Renal pelvis (tissue), 4 donors: ENCODE measurements around the gene PLA2G4E. TPM values are rescaled to one million over a fixed set of nuclear protein-coding genes. Genes with fewer than 3 reads are reported as not detected.

ENCODE experiments used
- DNase-seq: peaks from one replicate; pipeline ENCODE4 v3.0.0-alpha.2; 2013
- polyA plus RNA-seq, 3 donors: library from polyadenylated mRNA; unstranded; fragments of 120-200 nt; gene quantifications; one replicate each; pipeline ENCODE4 v1.2.1, GENCODE V29; 2013; ENCODE audit not compliant: insufficient read length in 3 of 3

PLA2G4E gene
- polyA plus RNA-seq, 3 donors = 0.04 TPM; not detected in 2

DNA sequence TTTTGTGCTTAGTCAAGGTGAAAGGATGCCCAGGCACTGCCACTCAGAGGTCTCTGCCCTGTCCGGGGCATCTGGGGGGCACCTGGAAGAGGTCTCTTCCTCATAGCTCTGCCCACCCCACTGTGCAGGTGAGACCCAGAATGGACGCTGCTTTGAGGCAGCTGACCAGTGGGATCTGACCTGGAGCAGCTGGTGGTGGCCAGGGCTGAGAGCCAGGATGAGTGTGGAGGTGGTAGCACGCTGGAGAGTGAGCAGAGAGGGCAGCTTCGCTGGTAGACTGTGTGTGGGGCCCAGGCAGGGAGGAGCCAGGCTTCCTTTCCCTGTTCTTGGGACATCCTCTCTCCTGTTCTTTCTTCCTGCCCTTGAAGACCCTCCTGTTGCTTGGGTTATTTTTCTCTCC lies 32.2 kb upstream of the PLA2G4E start:
- no peak for DNase-seq

DNA sequence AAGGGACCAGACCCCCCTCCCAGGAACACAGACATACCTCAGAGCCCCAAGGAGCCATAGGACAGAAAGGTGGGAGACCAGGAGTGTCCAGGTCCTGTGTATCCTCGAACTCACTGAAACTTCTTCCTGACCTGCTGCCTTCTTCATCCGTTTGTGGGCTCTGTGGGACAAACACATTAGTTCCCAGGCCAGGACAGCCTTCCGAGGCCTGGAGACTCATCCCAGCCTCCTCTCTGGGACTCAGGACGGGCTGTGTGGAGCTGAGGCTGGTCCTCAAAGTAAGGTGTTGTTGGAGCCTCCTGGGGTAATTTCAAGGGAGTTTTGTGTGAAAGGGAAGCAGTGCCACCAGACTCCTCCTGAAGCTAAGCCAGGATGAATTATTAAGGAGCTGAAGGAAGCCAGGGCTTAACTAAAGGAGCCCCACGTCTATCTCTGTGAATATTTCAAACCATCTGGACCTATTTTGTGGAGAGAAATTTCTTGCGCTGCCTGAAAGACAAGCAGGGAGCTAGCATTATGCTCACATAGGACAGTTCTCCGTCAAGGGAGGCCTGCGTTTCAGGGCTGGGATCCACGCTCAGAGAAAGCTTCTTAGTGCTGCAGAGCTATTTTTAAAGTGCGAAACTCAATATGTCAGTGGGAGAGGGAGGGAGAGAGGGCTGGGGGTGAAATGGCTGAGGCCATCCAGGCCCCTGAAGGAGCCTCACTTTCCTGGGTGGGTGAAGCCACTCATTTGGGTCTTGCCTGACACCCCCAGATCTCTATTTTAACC lies 29.8 kb upstream of the PLA2G4E start:
- no peak for DNase-seq

GRCh38 chr15:42048821-42049200 lies 28.0 kb upstream of the PLA2G4E start:
- no peak for DNase-seq

GRCh38 chr15:42048080-42048820 lies 27.4 kb upstream of the PLA2G4E start:
- DNase-seq = no peak

DNA sequence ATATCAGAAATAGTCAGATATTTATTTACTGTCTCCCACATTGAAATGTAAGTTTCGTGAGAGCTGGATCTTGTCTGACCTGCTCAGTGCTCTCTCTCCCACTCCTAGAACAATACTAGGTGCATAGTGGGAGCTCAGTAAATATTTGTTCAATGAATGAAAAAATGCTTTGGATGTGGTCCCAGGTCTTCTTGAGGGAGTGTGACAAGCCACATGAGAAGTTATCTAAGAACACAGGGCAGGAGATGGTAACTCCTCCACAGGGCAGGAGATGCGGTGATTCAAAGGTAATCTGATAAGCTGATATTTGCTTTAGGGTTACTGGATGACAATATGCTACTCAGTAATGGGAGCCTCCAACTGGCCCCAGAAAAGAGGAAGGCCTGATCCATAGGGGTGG lies 25.8 kb upstream of the PLA2G4E start:
- no peak for DNase-seq

- no peak for DNase-seq
Observed at GRCh38 chr15:42045211-42045615, 24.4 kb upstream of the PLA2G4E start.

DNA sequence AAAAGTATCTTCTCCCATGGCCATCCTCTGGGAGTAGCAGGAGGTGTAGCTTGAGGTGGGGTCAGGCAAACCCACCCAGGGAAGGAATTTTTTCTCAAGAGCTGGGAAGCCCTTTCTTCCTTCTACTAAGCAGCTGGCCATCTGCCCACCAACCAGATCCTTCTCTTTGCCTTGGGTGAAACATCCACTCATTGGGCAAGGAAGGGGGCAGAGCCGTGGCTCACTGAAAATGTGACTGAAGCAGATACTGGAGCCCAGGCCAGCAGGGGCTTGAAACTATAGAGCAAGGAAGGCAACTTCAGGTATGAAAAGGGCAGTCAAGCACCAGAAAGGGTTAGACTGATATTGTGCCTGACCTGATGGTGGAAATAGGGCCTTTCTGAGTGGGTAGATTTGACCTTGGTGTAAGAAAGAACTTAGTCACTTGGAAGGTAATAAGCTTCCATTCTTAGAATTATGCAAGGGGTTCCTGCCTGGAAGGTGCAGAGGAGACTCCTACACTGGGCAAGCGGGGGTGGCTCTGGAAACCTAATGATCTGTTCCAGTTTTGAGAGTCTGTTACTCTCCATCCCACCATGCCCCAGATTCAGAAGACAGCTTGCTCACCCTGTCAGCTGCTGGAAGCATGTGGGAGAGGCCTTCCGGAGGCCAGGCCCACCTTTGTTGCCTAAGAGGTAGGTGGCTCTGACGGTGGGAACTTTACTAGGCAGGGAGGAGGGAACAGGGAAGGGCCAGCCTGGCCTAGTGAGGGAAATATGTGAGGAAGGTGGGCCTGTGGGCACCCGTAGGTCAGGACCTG lies 22.0 kb upstream of the PLA2G4E start:
- no peak for DNase-seq

- no peak for DNase-seq
Observed at GRCh38 chr15:42038401-42038800, 17.6 kb upstream of the PLA2G4E start.

- no peak for DNase-seq
Observed at GRCh38 chr15:42037656-42038055, 16.8 kb upstream of the PLA2G4E start.

DNA sequence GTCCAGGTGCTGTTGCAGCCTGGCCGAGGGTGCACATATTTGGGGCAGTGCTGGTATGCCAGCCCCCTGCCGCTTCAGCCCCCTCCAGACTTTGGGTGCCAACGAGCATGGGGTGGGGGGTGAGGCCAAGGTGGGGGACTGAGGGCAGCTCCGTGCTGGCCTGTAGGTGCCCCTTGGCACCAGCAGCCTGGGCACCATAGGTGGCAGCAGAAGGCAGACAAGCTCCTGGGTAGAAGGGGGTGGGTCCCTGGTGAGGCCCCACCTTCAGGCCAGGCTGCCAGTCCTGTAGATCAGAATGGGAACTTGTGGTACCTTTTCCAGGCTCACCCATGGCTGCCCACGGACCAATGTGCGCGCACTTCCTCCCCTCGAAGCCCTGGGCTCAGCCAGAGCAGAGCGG lies 16.1 kb upstream of the PLA2G4E start:
- DNase-seq = no peak

GRCh38 chr15:42036112-42036905 lies 15.5 kb upstream of the PLA2G4E start:
- no peak for DNase-seq

GRCh38 chr15:42035435-42035761 lies 14.6 kb upstream of the PLA2G4E start:
- no peak for DNase-seq

DNA sequence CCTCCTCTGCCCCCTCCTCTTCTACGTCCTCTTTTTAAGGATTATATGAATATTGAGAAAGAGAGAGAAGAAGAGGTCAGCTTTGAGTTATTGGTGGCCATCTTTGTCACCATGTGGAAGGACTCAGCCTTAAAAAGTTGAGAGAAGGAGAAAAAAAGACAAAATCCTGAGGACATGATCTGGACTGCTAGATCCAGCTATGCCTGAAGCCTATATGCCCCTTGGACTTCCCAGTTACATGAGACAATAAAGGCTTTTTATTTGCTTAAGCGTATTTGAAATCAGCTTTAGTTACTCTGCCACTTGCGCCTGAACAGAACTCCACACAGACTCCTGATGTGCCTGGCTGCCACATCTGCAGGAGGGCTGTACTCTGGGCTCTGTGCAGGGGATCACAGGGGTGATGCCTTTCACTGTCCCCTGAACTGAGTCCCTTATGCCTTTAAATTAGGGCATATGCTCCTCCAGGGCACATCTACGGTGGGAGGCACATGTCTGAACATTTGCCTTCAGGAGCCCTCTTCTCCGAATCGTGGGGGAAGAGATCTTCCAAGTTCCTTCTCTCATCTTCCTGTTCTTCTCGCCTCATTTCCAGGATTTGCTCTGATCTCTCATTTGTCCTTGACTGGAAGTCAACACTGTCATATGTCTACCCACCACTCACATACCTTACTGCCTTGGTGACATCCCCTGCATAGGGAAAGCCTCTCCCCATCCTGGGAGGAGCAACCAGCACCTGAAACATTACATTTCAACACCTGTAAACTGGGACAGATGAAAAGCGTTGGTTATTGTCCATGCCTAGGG lies 14.0 kb upstream of the PLA2G4E start:
- DNase-seq = no peak

- no peak for DNase-seq
Observed at GRCh38 chr15:42033214-42033873, 12.5 kb upstream of the PLA2G4E start.

GRCh38 chr15:42032376-42033213 lies 11.8 kb upstream of the PLA2G4E start:
- no peak for DNase-seq

DNA sequence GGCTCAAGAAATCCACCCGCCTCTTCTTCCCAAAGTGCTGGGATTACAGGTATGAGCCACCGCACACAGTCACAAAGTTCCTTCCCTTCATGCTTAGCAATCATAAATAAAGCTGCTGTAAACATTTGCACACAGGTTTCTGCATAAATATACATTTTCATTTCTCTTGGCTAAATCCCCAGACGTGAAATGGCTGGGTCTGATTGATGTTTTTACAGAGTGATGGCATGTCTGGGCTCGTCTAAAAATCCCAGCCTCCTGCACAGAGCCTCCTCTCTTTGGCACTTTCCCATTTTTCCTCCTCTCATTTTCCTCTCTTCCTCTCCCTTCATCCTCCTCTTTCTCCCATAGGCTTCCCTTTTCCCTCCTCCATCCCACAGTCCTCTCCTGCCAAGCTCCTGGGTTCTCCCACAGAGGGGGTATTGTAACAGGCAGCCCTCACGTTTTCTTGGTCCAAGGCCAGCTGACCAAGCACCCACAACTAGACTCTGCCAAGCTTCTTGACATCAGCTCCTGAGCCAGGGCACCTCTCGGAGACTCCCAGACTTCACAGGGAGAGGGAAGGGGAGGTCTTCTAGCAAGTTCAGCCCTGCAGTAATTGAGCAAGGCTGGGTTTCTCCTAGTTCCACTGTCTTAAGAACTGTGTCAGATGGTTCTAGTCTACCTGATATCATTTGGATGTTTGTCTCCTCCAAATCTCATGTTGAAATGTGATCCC lies 10.5 kb upstream of the PLA2G4E start:
- no peak for DNase-seq

GRCh38 chr15:42027521-42027920 lies 6.7 kb upstream of the PLA2G4E start:
- no peak for DNase-seq

DNA sequence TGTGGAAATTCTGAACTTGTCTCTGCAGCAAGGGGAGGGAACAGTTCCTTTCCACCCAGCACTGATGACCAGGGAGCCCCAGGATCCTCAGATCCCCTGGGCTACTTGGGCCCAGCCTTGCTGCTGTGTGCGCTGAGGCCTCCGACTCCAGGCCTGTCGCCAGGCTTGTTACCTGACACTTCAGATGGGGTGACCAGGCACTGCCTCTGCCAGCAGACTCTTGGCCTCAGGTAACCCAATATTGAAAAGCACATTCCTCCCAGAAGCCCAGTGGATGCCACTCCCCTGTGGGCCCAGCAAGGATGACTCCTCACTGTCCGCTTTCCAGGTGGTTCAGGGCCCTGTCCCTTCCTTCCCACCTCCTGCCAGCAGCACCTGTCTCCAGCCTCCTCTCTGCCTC lies 3.5 kb upstream of the PLA2G4E start:
- no peak for DNase-seq

- no peak for DNase-seq
Observed at GRCh38 chr15:42021593-42021992, 751 bp upstream of the PLA2G4E start.
